GM19372 (cell line): ENCODE results near the gene NUCB1.
"Not testable (repeated sequence)": the region's sequence is repeated elsewhere in the genome, so short reads cannot be mapped to it uniquely, and the experiment has no call there.

Experiments used
- ATAC-seq: cut with Tn5 transposase; IDR thresholded peaks from one replicate; pipeline ENCODE4 v1.9.1; 2021; ENCODE audit warnings: mild to moderate bottlenecking, low read depth, moderate library complexity; ENCODE audit not compliant: unreplicated experiment

NUCB1 gene

GRCh38 chr19:48873476-48874302 lies 26.4 kb upstream of the NUCB1 start:
- no peak for ATAC-seq

GRCh38 chr19:48874303-48875135 lies 25.6 kb upstream of the NUCB1 start:
- ATAC-seq, result no peak

GRCh38 chr19:48876043-48876981 lies 23.8 kb upstream of the NUCB1 start:
- ATAC-seq, result not testable (repeated sequence)

- ATAC-seq, result no peak
Observed at GRCh38 chr19:48877855-48878195, 22.3 kb upstream of the NUCB1 start.

- ATAC-seq, result no peak
Observed at GRCh38 chr19:48878196-48879024, 21.7 kb upstream of the NUCB1 start.

- no peak for ATAC-seq
Observed at GRCh38 chr19:48879025-48879637, 21.0 kb upstream of the NUCB1 start.

- not testable (repeated sequence) for ATAC-seq
Observed at GRCh38 chr19:48879696-48880095, 20.4 kb upstream of the NUCB1 start.

- no peak for ATAC-seq
Observed at GRCh38 chr19:48881741-48882657, 18.1 kb upstream of the NUCB1 start.

- ATAC-seq, result no peak
Observed at GRCh38 chr19:48883726-48884125, 16.4 kb upstream of the NUCB1 start.

GRCh38 chr19:48887861-48888612 lies 12.1 kb upstream of the NUCB1 start:
- no peak for ATAC-seq

GRCh38 chr19:48889496-48889895 lies 10.6 kb upstream of the NUCB1 start:
- not testable (repeated sequence) for ATAC-seq

GRCh38 chr19:48890551-48890950 lies 9.6 kb upstream of the NUCB1 start:
- no peak for ATAC-seq

GRCh38 chr19:48895226-48895625 lies 4.9 kb upstream of the NUCB1 start:
- no peak for ATAC-seq

GRCh38 chr19:48896191-48896720 lies 3.9 kb upstream of the NUCB1 start:
- ATAC-seq, result no peak

- ATAC-seq, result no peak
Observed at GRCh38 chr19:48897181-48897580, 2.9 kb upstream of the NUCB1 start.

- ATAC-seq, result not testable (repeated sequence)
Observed at GRCh38 chr19:48899386-48899749, 744 bp upstream of the NUCB1 start.
